ENCODE data around the gene STAB2.

DNA sequence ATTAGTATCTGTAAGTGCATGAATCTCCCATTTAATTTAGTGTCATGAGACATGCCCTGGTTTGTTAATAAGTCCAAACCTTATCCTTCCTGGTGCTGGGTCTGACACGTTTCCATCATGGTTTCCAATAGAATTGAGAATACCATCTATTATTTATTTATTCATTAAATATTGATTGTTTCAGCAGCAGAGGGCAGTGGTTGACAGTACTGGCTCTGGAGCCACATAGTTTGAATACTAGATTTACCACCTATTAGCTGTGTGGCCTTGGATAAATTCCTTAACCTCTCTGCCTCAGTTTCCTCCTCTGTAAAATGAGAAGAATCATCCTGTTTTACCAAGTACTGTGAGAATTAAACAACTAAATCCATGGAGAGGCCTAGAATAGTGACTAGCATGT lies 941 bp upstream of the STAB2 start:
- TF ChIP-seq, protein P1, sequence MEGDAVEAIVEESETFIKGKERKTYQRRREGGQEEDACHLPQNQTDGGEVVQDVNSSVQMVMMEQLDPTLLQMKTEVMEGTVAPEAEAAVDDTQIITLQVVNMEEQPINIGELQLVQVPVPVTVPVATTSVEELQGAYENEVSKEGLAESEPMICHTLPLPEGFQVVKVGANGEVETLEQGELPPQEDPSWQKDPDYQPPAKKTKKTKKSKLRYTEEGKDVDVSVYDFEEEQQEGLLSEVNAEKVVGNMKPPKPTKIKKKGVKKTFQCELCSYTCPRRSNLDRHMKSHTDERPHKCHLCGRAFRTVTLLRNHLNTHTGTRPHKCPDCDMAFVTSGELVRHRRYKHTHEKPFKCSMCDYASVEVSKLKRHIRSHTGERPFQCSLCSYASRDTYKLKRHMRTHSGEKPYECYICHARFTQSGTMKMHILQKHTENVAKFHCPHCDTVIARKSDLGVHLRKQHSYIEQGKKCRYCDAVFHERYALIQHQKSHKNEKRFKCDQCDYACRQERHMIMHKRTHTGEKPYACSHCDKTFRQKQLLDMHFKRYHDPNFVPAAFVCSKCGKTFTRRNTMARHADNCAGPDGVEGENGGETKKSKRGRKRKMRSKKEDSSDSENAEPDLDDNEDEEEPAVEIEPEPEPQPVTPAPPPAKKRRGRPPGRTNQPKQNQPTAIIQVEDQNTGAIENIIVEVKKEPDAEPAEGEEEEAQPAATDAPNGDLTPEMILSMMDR (IDR thresholded peaks at IDR 0.05) = no peak
- TF ChIP-seq POLR2A (IDR thresholded peaks at IDR 0.05) = no peak
